Spleen (tissue), 11 donors: ENCODE measurements around the gene DNAL4. TPM values are rescaled to one million over a fixed set of nuclear protein-coding genes. Genes with fewer than 3 reads are reported as not detected.
A peak's percentile ranks its signal among the peaks of the same experiment; 100 is the strongest.

Experiments used
- DNase-seq: peaks from one replicate; pipeline ENCODE4 v3.0.0-alpha.2; 2020
- H3K27ac ChIP-seq, 8 donors: fragments of 200-600 bp; sonication (generic) in 7 of 8; 1 replicate in 4 of 8; 2 replicates in 4 of 8; pipeline versions ENCODE4 v1.5.0 to v1.8.0; 2016 to 2021; ENCODE audit warnings: inconsistent platforms in 4 of 8, mild to moderate bottlenecking in 4 of 8, moderate library complexity in 1 of 8
- H3K27me3 ChIP-seq, 7 donors: fragments of 200-600 bp; sonication (generic) in 6 of 7; replicated peaks in 1 of 7; 1 replicate in 4 of 7; 2 replicates in 3 of 7; pipeline versions ENCODE4 v1.5.0 to v1.8.0; 2016 to 2021; ENCODE audit warnings: inconsistent platforms in 3 of 7, mild to moderate bottlenecking in 1 of 7
- H3K36me3 ChIP-seq, 6 donors: fragments of 200-600 bp; sonication (generic) in 5 of 6; 1 replicate in 4 of 6; 2 replicates in 2 of 6; pipeline versions ENCODE4 v1.5.0 to v1.8.0; 2016 to 2021; ENCODE audit warnings: inconsistent platforms in 2 of 6
- H3K4me1 ChIP-seq, 6 donors: fragments of 200-600 bp; sonication (generic) in 5 of 6; 1 replicate in 3 of 6; 2 replicates in 3 of 6; pipeline versions ENCODE4 v1.5.0 to v1.8.0; 2016 to 2021; ENCODE audit warnings: inconsistent platforms in 3 of 6
- H3K4me3 ChIP-seq, 8 donors: fragments of 200-600 bp; sonication (generic) in 7 of 8; 1 replicate in 4 of 8; 2 replicates in 4 of 8; pipeline versions ENCODE4 v1.5.0 to v1.8.0; 2016 to 2021; ENCODE audit warnings: inconsistent platforms in 4 of 8, mild to moderate bottlenecking in 4 of 8, moderate library complexity in 2 of 8
- H3K9me3 ChIP-seq, 8 donors: fragments of 200-600 bp; sonication (generic) in 7 of 8; 1 replicate in 4 of 8; 2 replicates in 4 of 8; pipeline versions ENCODE4 v1.5.0 to v1.8.0; 2016 to 2021; ENCODE audit warnings: inconsistent platforms in 4 of 8
- POLR2A ChIP-seq, 3 donors: fragments of 450-650 bp; IDR thresholded peaks; one replicate each; pipeline ENCODE4 v1.5.1; 2017; ENCODE audit warnings: antibody characterized with exemption in 3 of 3, mild to moderate bottlenecking in 1 of 3
- POLR2AphosphoS5 ChIP-seq, 3 donors: sonication (generic); formaldehyde crosslinking; IDR thresholded peaks; one replicate each; pipeline ENCODE4 v1.5.1; 2017; ENCODE audit warnings: antibody characterized with exemption in 3 of 3
- WGBS, 5 donors: extraction: QIAGEN DNeasy Blood & Tissue Kit in 3 of 5; methylation state at CpG; one replicate each; pipeline versions ENCODE4 v1.1.5 to v1.1.7; 2013 to 2018; 5-methylcytosine and 5-hydroxymethylcytosine counted together
- intact Hi-C: fragments of 100-400 bp; cut with DNase I; formaldehyde crosslinking; loops from one replicate; pipeline ENCODE4 v1.15.0; 2023; ENCODE audit warnings: low total_unique reads
- polyA plus RNA-seq, 3 donors: library from polyadenylated mRNA; stranded (reverse); fragments of 200-250 nt; gene quantifications; one replicate each; pipeline ENCODE4 v1.2.1, GENCODE V29; 2013
- total RNA-seq, 7 donors: library from RNA; depleted of rRNA in 3 of 7; stranded (reverse); fragments of >200 nt in 3 of 7; fragmentation: NEBNext Ultra II Directional in 4 of 7; extraction: Animal tissue kit (Norgen Biotek cat#: 25700) in 4 of 7; gene quantifications; one replicate each; pipeline versions ENCODE4 v1.1.0 to v1.2.1, GENCODE V29; 2016 to 2021
- TF ChIP-seq, protein P1 (sequence below), 11 experiments: fragments of 200-600 bp in 7 of 11; fragments of 450-650 bp in 4 of 11; sonication (generic) in 4 of 11; IDR thresholded peaks in 8 of 11; conservative IDR thresholded peaks in 3 of 11; 1 replicate in 7 of 11; 2 replicates in 4 of 11; pipeline versions ENCODE4 v1.4.0 to v1.8.0; 2016 to 2021; ENCODE audit warnings: antibody characterized with exemption in 11 of 11, inconsistent platforms in 4 of 11, mild to moderate bottlenecking in 1 of 11
- donor health status: healthy with polysubstance abuse.
- donor health status: DM: no; HTN: no; CAD: no; lungs with moderate emphysema.
- donor health status: DM: no; HTN: no; CAD: no.
- donor health status: Bipolar disorder and iron deficiency.
- donor health status: healthy.
- donor health status: DM: no; HTN: no; CAD: no.
- donor health status: DM: yes; HTN: yes; CAD: no.

The DNAL4 gene
- total and polyA plus RNA-seq, 10 donors, result 8.6 to 17.6 (median 12.5) TPM

DNA sequence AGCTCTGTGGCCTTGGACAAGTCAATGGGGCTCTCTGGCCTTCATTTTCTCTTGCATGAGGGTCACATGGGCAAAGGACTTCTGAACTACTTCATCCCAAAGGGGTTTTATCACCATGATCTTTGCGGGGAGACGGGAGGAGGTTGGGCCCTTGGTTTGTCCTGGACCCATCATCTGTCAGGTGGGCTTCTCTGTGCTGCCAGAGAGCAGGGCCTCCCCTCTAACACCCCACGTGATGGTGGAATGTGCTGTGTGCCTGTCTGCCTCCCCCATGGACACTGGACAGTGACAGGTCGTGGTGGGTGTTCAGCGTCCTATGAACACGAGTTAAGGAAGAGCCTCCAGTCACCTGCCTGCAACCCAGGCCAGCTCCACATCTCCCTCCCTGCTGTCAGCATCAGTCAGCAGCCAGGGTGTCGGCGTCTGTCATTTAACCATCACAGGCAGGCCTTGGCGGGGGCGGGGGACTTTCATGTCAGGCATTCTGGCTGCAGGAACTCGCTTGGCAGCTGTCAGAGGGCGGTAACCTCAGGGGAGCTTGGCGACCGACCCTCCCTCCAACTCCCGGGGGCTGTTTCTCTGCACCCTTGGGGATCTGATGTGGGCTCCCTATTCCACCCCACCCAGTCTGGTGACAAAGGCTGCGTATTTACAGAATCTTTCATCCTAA, 35.5 kb downstream of the DNAL4 start:
- TF ChIP-seq POLR2A (IDR thresholded peaks at IDR 0.05), result no peak
- no peak for TF ChIP-seq POLR2AphosphoS5 (IDR thresholded peaks at IDR 0.05)
- TF ChIP-seq, protein P1, sequence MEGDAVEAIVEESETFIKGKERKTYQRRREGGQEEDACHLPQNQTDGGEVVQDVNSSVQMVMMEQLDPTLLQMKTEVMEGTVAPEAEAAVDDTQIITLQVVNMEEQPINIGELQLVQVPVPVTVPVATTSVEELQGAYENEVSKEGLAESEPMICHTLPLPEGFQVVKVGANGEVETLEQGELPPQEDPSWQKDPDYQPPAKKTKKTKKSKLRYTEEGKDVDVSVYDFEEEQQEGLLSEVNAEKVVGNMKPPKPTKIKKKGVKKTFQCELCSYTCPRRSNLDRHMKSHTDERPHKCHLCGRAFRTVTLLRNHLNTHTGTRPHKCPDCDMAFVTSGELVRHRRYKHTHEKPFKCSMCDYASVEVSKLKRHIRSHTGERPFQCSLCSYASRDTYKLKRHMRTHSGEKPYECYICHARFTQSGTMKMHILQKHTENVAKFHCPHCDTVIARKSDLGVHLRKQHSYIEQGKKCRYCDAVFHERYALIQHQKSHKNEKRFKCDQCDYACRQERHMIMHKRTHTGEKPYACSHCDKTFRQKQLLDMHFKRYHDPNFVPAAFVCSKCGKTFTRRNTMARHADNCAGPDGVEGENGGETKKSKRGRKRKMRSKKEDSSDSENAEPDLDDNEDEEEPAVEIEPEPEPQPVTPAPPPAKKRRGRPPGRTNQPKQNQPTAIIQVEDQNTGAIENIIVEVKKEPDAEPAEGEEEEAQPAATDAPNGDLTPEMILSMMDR (IDR thresholded peaks at IDR 0.05 in 8 of 11, conservative IDR thresholded peaks at IDR 0.05 in 3 of 11), result no peak
- peaks cover 0 to 3% (median 0%) of the 10 kb centered on the region in 6 donors for H3K36me3 ChIP-seq
- intact Hi-C loops, result no loop called here
- no peak overlapping the region for H3K4me3 ChIP-seq
- peaks cover 27 to 70% (median 52%) of the 10 kb centered on the region in 6 donors for H3K4me1 ChIP-seq
- 54 to 78% (median 70%) methylated on average over 10 to 16 of the region's 16 CpGs for WGBS, 5 donors
- peak; percentile 84 for DNase-seq
- H3K9me3 ChIP-seq, result no peaks in the 10 kb centered on the region
- H3K27me3 ChIP-seq, result no peaks in the 10 kb centered on the region
- H3K27ac ChIP-seq, result peak overlapping the region in 5 of 8 donors; percentile 27 to 99 (median 62)

DNA sequence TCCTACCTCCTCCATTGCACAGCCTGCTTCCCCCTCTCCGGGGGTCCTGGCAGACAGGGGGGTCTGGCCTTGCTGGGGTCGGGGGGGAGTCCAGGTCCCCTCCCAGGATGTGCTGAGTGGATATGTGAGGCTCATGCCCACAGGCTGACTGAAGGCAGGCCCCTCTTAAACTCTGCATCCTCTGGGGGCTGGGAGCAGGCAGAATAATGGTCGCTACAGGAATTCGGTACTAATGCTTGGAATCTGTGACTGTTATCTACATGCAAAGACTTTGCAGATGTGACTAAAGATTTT, 36.5 kb downstream of the DNAL4 start:
- Histone ChIP-seq H3K4me3 (peak overlapping the region in 3 of 8 donors; percentile 77 to 97 (median 92)), H3K4me1 (peaks cover 36 to 80% (median 62%) of the 10 kb centered on the region in 6 donors), H3K27ac (peak overlapping the region; percentile 69 to 100 (median 97)), H3K9me3 (no peaks in the 10 kb centered on the region), H3K27me3 (no peaks in the 10 kb centered on the region), H3K36me3 (peaks cover 0 to 13% (median 4%) of the 10 kb centered on the region in 6 donors)
- TF ChIP-seq POLR2AphosphoS5 (IDR thresholded peaks at IDR 0.05) (no peak), POLR2A (IDR thresholded peaks at IDR 0.05) (no peak)
- TF ChIP-seq, protein P1 (IDR thresholded peaks at IDR 0.05 in 8 of 11, conservative IDR thresholded peaks at IDR 0.05 in 3 of 11), result no peak
- WGBS, 5 donors, result 46 to 71% (median 63%) methylated on average over 3 to 4 of the region's 4 CpGs
- DNase-seq, result no peak
- intact Hi-C loops, result no loop called here

DNA sequence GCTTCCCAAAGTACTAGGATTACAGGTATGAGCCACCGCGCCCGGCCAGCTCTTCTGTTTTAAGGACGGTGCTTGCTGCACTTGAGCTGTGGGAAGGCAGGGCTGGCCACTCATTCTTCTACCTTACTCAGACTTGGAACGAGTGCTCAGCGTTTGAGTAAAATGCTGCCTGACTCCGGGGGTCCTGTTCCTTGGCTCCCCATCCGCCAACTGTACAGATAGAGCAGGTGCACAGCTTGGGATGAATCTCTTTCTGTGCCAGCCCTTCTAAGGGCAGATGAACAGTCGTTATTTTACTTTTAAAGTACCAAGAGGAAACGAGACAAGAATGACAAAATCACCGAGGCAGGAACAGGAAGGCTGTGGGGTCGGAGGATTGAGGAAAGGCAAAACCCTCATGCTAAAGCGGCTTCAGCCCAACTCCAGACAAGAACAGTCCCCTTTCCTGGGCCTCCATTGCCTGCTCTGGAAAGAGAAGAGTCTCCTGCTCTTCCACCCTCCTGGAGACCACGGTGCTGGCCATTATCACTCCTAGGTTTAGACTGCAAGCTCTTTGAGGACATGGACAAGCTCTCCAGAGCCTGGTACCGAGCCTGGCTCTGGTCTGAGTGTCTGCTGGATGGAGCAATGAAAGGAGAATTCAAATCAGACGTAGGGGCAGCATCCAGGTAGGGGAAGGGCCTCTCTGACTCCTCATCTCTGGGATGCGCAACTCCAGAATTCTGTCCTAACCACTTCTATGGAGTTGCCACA, 37.1 kb downstream of the DNAL4 start:
- peak; percentile 83 for DNase-seq
- intact Hi-C loops, result no loop called here
- peak overlapping the region; percentile 63 to 97 (median 84) for H3K4me3 ChIP-seq
- TF ChIP-seq POLR2AphosphoS5 (IDR thresholded peaks at IDR 0.05), result no peak
- TF ChIP-seq, protein P1 (IDR thresholded peaks at IDR 0.05 in 8 of 11, conservative IDR thresholded peaks at IDR 0.05 in 3 of 11), result no peak
- no peak for TF ChIP-seq POLR2A (IDR thresholded peaks at IDR 0.05)
- peak overlapping the region; percentile 69 to 100 (median 97) for H3K27ac ChIP-seq
- H3K9me3 ChIP-seq, result no peaks in the 10 kb centered on the region
- H3K36me3 ChIP-seq, result peaks cover 0 to 19% (median 9%) of the 10 kb centered on the region in 6 donors
- 18 to 42% (median 24%) methylated on average over 17 of the region's 17 CpGs for WGBS, 5 donors
- no peaks in the 10 kb centered on the region for H3K27me3 ChIP-seq
- H3K4me1 ChIP-seq, result peaks cover 40 to 85% (median 68%) of the 10 kb centered on the region in 6 donors
